ENCODE data around the gene COPG2. TPM values are rescaled to one million over a fixed set of nuclear protein-coding genes. Genes with fewer than 3 reads are reported as not detected.
"Not testable (repeated sequence)": the region's sequence is repeated elsewhere in the genome, so short reads cannot be mapped to it uniquely, and the experiment has no call there.

Gene COPG2
- polyA plus RNA-seq (ENCODE audit: insufficient read length in 12 of 12) = 100 to 1,000 TPM in 1 of 12 donors, 10 to 100 TPM in 11; 19.8 to 273 (median 42.8) TPM
- long read RNA-seq, donor 1, partial matches to known transcripts = 39 of 41 reads
- long read RNA-seq, donor 1, other reads (novel, unspliced or antisense) = 0 of 41 reads
- long read RNA-seq, donor 2, transcript COPG2-202 (24 exons, 3,134 nt) = major isoform, 6 of 10 reads
- long read RNA-seq, donor 2, partial matches to known transcripts = 0 of 10 reads
- long read RNA-seq, donor 2, other reads (novel, unspliced or antisense) = 0 of 10 reads
- long read RNA-seq, donor 3, partial matches to known transcripts = 15 of 18 reads
- long read RNA-seq, donor 3, other reads (novel, unspliced or antisense) = 0 of 18 reads
- long read RNA-seq, donor 4, partial matches to known transcripts = 11 of 14 reads
- long read RNA-seq, donor 4, other reads (novel, unspliced or antisense) = 0 of 14 reads
- long read RNA-seq, donor 5, transcript COPG2-202 (24 exons, 3,134 nt) = major isoform, 7 of 23 reads
- long read RNA-seq, donor 5, partial matches to known transcripts = 12 of 23 reads
- long read RNA-seq, donor 5, other reads (novel, unspliced or antisense) = 0 of 23 reads
- long read RNA-seq, donor 6, partial matches to known transcripts = 9 of 11 reads
- long read RNA-seq, donor 6, other reads (novel, unspliced or antisense) = 0 of 11 reads
- long read RNA-seq, donor 7, partial matches to known transcripts = 0 of 6 reads
- long read RNA-seq, donor 7, other reads (novel, unspliced or antisense) = 0 of 6 reads
- long read RNA-seq, donor 8, transcript COPG2-201 (20 exons, 3,073 nt) = major isoform, 5 of 16 reads
- long read RNA-seq, donor 8, partial matches to known transcripts = 9 of 16 reads
- long read RNA-seq, donor 8, other reads (novel, unspliced or antisense) = 0 of 16 reads
- long read RNA-seq, donor 9, partial matches to known transcripts = 0 of 2 reads
- long read RNA-seq, donor 9, other reads (novel, unspliced or antisense) = 0 of 2 reads
- long read RNA-seq, donor 10, transcript COPG2-202 (24 exons, 3,134 nt) = major isoform, 6 of 31 reads
- long read RNA-seq, donor 10, partial matches to known transcripts = 21 of 31 reads
- long read RNA-seq, donor 10, other reads (novel, unspliced or antisense) = 0 of 31 reads
- long read RNA-seq, donor 11, partial matches to known transcripts = 22 of 27 reads
- long read RNA-seq, donor 11, other reads (novel, unspliced or antisense) = 0 of 27 reads

- DNase-seq = peak; percentile 89
Observed at GRCh38 chr7:130668258-130669084, at the start of gene COPG2. Gene COPG2 (minus strand): TSS chr7:130668748. CDS start chr7:130668668, 80 bp downstream.

GRCh38 chr7:130712416-130712815 is 43.9 kb upstream of the COPG2 start:
- DNase-seq = no peak

- no peak for DNase-seq
Observed at GRCh38 chr7:130708766-130709165, 40.2 kb upstream of the COPG2 start.

- DNase-seq = no peak
Observed at GRCh38 chr7:130708001-130708400, 39.5 kb upstream of the COPG2 start.

- DNase-seq = no peak
Observed at GRCh38 chr7:130703851-130704250, 35.3 kb upstream of the COPG2 start.

- no peak for DNase-seq
Observed at GRCh38 chr7:130701650-130702049, 33.1 kb upstream of the COPG2 start.

- no peak for DNase-seq
Observed at GRCh38 chr7:130700760-130701159, 32.2 kb upstream of the COPG2 start.

GRCh38 chr7:130699686-130700085 is 31.1 kb upstream of the COPG2 start:
- DNase-seq = no peak

- no peak for DNase-seq
Observed at GRCh38 chr7:130697820-130698219, 29.3 kb upstream of the COPG2 start.

- DNase-seq = peak; percentile 4
Observed at GRCh38 chr7:130695840-130696239, 27.3 kb upstream of the COPG2 start.

- not testable (repeated sequence) for DNase-seq
Observed at GRCh38 chr7:130692396-130692795, 23.8 kb upstream of the COPG2 start.

- DNase-seq = no peak
Observed at GRCh38 chr7:130689683-130690082, 21.1 kb upstream of the COPG2 start.

GRCh38 chr7:130683026-130683425 is 14.5 kb upstream of the COPG2 start:
- DNase-seq = no peak

GRCh38 chr7:130674456-130674855 is 5.9 kb upstream of the COPG2 start:
- DNase-seq = no peak

GRCh38 chr7:130673066-130673465 is 4.5 kb upstream of the COPG2 start:
- DNase-seq = no peak

GRCh38 chr7:130672146-130672545 is 3.6 kb upstream of the COPG2 start:
- DNase-seq = no peak

- DNase-seq = no peak
Observed at GRCh38 chr7:130669085-130669700, 645 bp upstream of the COPG2 start.

- peak; percentile 13 for DNase-seq
Observed at GRCh38 chr7:130667593-130668257, 823 bp downstream of the COPG2 start.

GRCh38 chr7:130662426-130662825 is 6.1 kb downstream of the COPG2 start:
- DNase-seq = no peak

- DNase-seq = peak; percentile 55
Observed at GRCh38 chr7:130655286-130655685, 13.3 kb downstream of the COPG2 start.

All from muscle of arm (tissue), 14 donors.